ENCODE data around the gene PPIL1.

PPIL1 gene

GRCh38 chr6:36851626-36852025, 23.0 kb downstream of the PPIL1 start:
- Histone ChIP-seq H3K27me3 (ENCODE audit: control insufficient read depth, insufficient read depth, low read length) (no peaks in the 10 kb centered on the region), H3K9ac (ENCODE audit: low read length) (no peak overlapping the region), H3K4me1 (ENCODE audit: control insufficient read depth, insufficient read depth, low read length) (peaks cover 20% of the 10 kb centered on the region), H3K9me3 (ENCODE audit: control insufficient read depth, insufficient read depth, low read depth, low read length) (no peaks in the 10 kb centered on the region), H3K27ac (ENCODE audit: low read depth, low read length) (no peak overlapping the region), H3K4me3 (ENCODE audit: low read depth, low read length) (no peak overlapping the region), H3K36me3 (ENCODE audit: control insufficient read depth, insufficient read depth, low read length) (peaks cover 46% of the 10 kb centered on the region)

- H3K9me3 ChIP-seq (ENCODE audit: control insufficient read depth, insufficient read depth, low read depth, low read length) = no peaks in the 10 kb centered on the region
- no peak overlapping the region for H3K27ac ChIP-seq (ENCODE audit: low read depth, low read length)
- no peak overlapping the region for H3K9ac ChIP-seq (ENCODE audit: low read length)
- no peak overlapping the region for H3K4me3 ChIP-seq (ENCODE audit: low read depth, low read length)
- H3K4me1 ChIP-seq (ENCODE audit: control insufficient read depth, insufficient read depth, low read length) = peaks cover 20% of the 10 kb centered on the region
- peaks cover 42% of the 10 kb centered on the region for H3K36me3 ChIP-seq (ENCODE audit: control insufficient read depth, insufficient read depth, low read length)
- no peaks in the 10 kb centered on the region for H3K27me3 ChIP-seq (ENCODE audit: control insufficient read depth, insufficient read depth, low read length)
Observed at GRCh38 chr6:36851149-36851614, 23.4 kb downstream of the PPIL1 start.

GRCh38 chr6:36850021-36850420, 24.6 kb downstream of the PPIL1 start:
- Histone ChIP-seq H3K9ac (ENCODE audit: low read length) (no peak overlapping the region), H3K4me3 (ENCODE audit: low read depth, low read length) (no peak overlapping the region)

GRCh38 chr6:36848658-36849441, 25.8 kb downstream of the PPIL1 start:
- H3K27ac ChIP-seq (ENCODE audit: low read depth, low read length) = no peak overlapping the region
- H3K27me3 ChIP-seq (ENCODE audit: control insufficient read depth, insufficient read depth, low read length) = no peaks in the 10 kb centered on the region
- H3K9me3 ChIP-seq (ENCODE audit: control insufficient read depth, insufficient read depth, low read depth, low read length) = no peaks in the 10 kb centered on the region
- H3K4me3 ChIP-seq (ENCODE audit: low read depth, low read length) = peak overlapping the region; percentile 52
- H3K4me1 ChIP-seq (ENCODE audit: control insufficient read depth, insufficient read depth, low read length) = peaks cover 20% of the 10 kb centered on the region
- H3K9ac ChIP-seq (ENCODE audit: low read length) = no peak overlapping the region
- H3K36me3 ChIP-seq (ENCODE audit: control insufficient read depth, insufficient read depth, low read length) = peaks cover 19% of the 10 kb centered on the region

More at GRCh38 chr6:36850021-36850420, 24.6 kb downstream of the PPIL1 start:
- H3K27me3 ChIP-seq (ENCODE audit: control insufficient read depth, insufficient read depth, low read length) = no peaks in the 10 kb centered on the region
- H3K9me3 ChIP-seq (ENCODE audit: control insufficient read depth, insufficient read depth, low read depth, low read length) = no peaks in the 10 kb centered on the region
- peaks cover 20% of the 10 kb centered on the region for H3K4me1 ChIP-seq (ENCODE audit: control insufficient read depth, insufficient read depth, low read length)
- H3K36me3 ChIP-seq (ENCODE audit: control insufficient read depth, insufficient read depth, low read length) = peaks cover 30% of the 10 kb centered on the region
- no peak overlapping the region for H3K27ac ChIP-seq (ENCODE audit: low read depth, low read length)

- peaks cover 20% of the 10 kb centered on the region for H3K4me1 ChIP-seq (ENCODE audit: control insufficient read depth, insufficient read depth, low read length)
- H3K27ac ChIP-seq (ENCODE audit: low read depth, low read length) = no peak overlapping the region
- H3K27me3 ChIP-seq (ENCODE audit: control insufficient read depth, insufficient read depth, low read length) = 0 out of 2 replicates have a peak, but pooled peaks cover under 1% of the 10 kb centered on the region
- no peak overlapping the region for H3K4me3 ChIP-seq (ENCODE audit: low read depth, low read length)
- no peaks in the 10 kb centered on the region for H3K9me3 ChIP-seq (ENCODE audit: control insufficient read depth, insufficient read depth, low read depth, low read length)
- no peak overlapping the region for H3K9ac ChIP-seq (ENCODE audit: low read length)
- peaks cover 10% of the 10 kb centered on the region for H3K36me3 ChIP-seq (ENCODE audit: control insufficient read depth, insufficient read depth, low read length)
Observed at GRCh38 chr6:36847991-36848390, 26.6 kb downstream of the PPIL1 start.

GRCh38 chr6:36847152-36847551, 27.5 kb downstream of the PPIL1 start:
- 0 out of 2 replicates have a peak, but pooled peaks cover 5% of the 10 kb centered on the region for H3K27me3 ChIP-seq (ENCODE audit: control insufficient read depth, insufficient read depth, low read length)
- no peak overlapping the region for H3K27ac ChIP-seq (ENCODE audit: low read depth, low read length)
- H3K9me3 ChIP-seq (ENCODE audit: control insufficient read depth, insufficient read depth, low read depth, low read length) = no peaks in the 10 kb centered on the region
- H3K36me3 ChIP-seq (ENCODE audit: control insufficient read depth, insufficient read depth, low read length) = 0 out of 2 replicates have a peak, but pooled peaks cover 2% of the 10 kb centered on the region
- no peak overlapping the region for H3K4me3 ChIP-seq (ENCODE audit: low read depth, low read length)
- no peak overlapping the region for H3K9ac ChIP-seq (ENCODE audit: low read length)
- H3K4me1 ChIP-seq (ENCODE audit: control insufficient read depth, insufficient read depth, low read length) = peaks cover 20% of the 10 kb centered on the region

- Histone ChIP-seq H3K4me1 (ENCODE audit: control insufficient read depth, insufficient read depth, low read length) (peaks cover 31% of the 10 kb centered on the region), H3K36me3 (ENCODE audit: control insufficient read depth, insufficient read depth, low read length) (no peaks in the 10 kb centered on the region), H3K27me3 (ENCODE audit: control insufficient read depth, insufficient read depth, low read length) (peaks cover 22% of the 10 kb centered on the region), H3K9me3 (ENCODE audit: control insufficient read depth, insufficient read depth, low read depth, low read length) (no peaks in the 10 kb centered on the region), H3K27ac (ENCODE audit: low read depth, low read length) (no peak overlapping the region), H3K4me3 (ENCODE audit: low read depth, low read length) (no peak overlapping the region), H3K9ac (ENCODE audit: low read length) (no peak overlapping the region)
Observed at GRCh38 chr6:36845233-36845632, 29.4 kb downstream of the PPIL1 start.

GRCh38 chr6:36844232-36845170, 30.1 kb downstream of the PPIL1 start:
- peaks cover 30% of the 10 kb centered on the region for H3K27me3 ChIP-seq (ENCODE audit: control insufficient read depth, insufficient read depth, low read length)
- H3K9me3 ChIP-seq (ENCODE audit: control insufficient read depth, insufficient read depth, low read depth, low read length) = no peaks in the 10 kb centered on the region
- H3K4me3 ChIP-seq (ENCODE audit: low read depth, low read length) = no peak overlapping the region
- no peaks in the 10 kb centered on the region for H3K36me3 ChIP-seq (ENCODE audit: control insufficient read depth, insufficient read depth, low read length)
- H3K4me1 ChIP-seq (ENCODE audit: control insufficient read depth, insufficient read depth, low read length) = peaks cover 27% of the 10 kb centered on the region
- no peak overlapping the region for H3K9ac ChIP-seq (ENCODE audit: low read length)
- no peak overlapping the region for H3K27ac ChIP-seq (ENCODE audit: low read depth, low read length)

- Histone ChIP-seq H3K36me3 (ENCODE audit: control insufficient read depth, insufficient read depth, low read length) (no peaks in the 10 kb centered on the region), H3K9ac (ENCODE audit: low read length) (no peak overlapping the region), H3K9me3 (ENCODE audit: control insufficient read depth, insufficient read depth, low read depth, low read length) (no peaks in the 10 kb centered on the region), H3K4me3 (ENCODE audit: low read depth, low read length) (no peak overlapping the region), H3K27me3 (ENCODE audit: control insufficient read depth, insufficient read depth, low read length) (peaks cover 43% of the 10 kb centered on the region), H3K27ac (ENCODE audit: low read depth, low read length) (no peak overlapping the region), H3K4me1 (ENCODE audit: control insufficient read depth, insufficient read depth, low read length) (peaks cover 14% of the 10 kb centered on the region)
Observed at GRCh38 chr6:36843170-36843569, 31.4 kb downstream of the PPIL1 start.

- no peaks in the 10 kb centered on the region for H3K9me3 ChIP-seq (ENCODE audit: control insufficient read depth, insufficient read depth, low read depth, low read length)
- H3K9ac ChIP-seq (ENCODE audit: low read length) = no peak overlapping the region
- H3K27ac ChIP-seq (ENCODE audit: low read depth, low read length) = no peak overlapping the region
- no peaks in the 10 kb centered on the region for H3K36me3 ChIP-seq (ENCODE audit: control insufficient read depth, insufficient read depth, low read length)
- H3K4me1 ChIP-seq (ENCODE audit: control insufficient read depth, insufficient read depth, low read length) = peaks cover 11% of the 10 kb centered on the region
- peaks cover 57% of the 10 kb centered on the region for H3K27me3 ChIP-seq (ENCODE audit: control insufficient read depth, insufficient read depth, low read length)
- H3K4me3 ChIP-seq (ENCODE audit: low read depth, low read length) = no peak overlapping the region
Observed at GRCh38 chr6:36841756-36842155, 32.8 kb downstream of the PPIL1 start.

Data from HUES6 (cell line).